HEK293T (cell line): Measurements from ENCODE around the gene IL17RE.

Source experiments
- CTCF ChIA-PET: fragments of 350-600 bp; formaldehyde crosslinking; extraction: SDS; loops from one replicate; lab custom pipeline; 2021; ENCODE audit warnings: antibody characterized with exemption, inconsistent platforms; lab: Yijun Ruan, JAX
- POLR2A ChIA-PET: fragments of 350-600 bp; formaldehyde crosslinking; extraction: SDS; loops from one replicate; lab custom pipeline; 2020; ENCODE audit warnings: antibody characterized with exemption, inconsistent platforms; lab: Yijun Ruan, JAX
- DNase-seq: peaks from one replicate; pipeline ENCODE4 v3.0.0; 2012; ENCODE audit warnings: mixed read lengths; ENCODE audit errors: extremely low spot score
- ARNT ChIP-seq: fragments of 450-650 bp; IDR thresholded peaks from 2 replicates; pipeline ENCODE4 v1.6.1; 2017; ENCODE audit warnings: mild to moderate bottlenecking
- BHLHE40 ChIP-seq: fragments of 450-650 bp; IDR thresholded peaks from 2 replicates; pipeline ENCODE4 v1.6.1; 2016; ENCODE audit warnings: mild to moderate bottlenecking, moderate library complexity, borderline replicate concordance
- CTBP1 ChIP-seq: fragments of 450-650 bp; IDR thresholded peaks from 2 replicates; pipeline ENCODE4 v1.6.1; 2016; ENCODE audit warnings: borderline replicate concordance
- ELF4 ChIP-seq: fragments of 450-650 bp; IDR thresholded peaks from 2 replicates; pipeline ENCODE4 v1.6.1; 2017; ENCODE audit warnings: antibody characterized with exemption
- FOXA1 ChIP-seq: fragments of 450-650 bp; IDR thresholded peaks from 2 replicates; pipeline ENCODE4 v1.6.1; 2016; ENCODE audit warnings: mild to moderate bottlenecking
- FOXK2 ChIP-seq: fragments of 450-650 bp; IDR thresholded peaks from 2 replicates; pipeline ENCODE4 v1.6.1; 2016; ENCODE audit warnings: mild to moderate bottlenecking
- FOXM1 ChIP-seq: fragments of 450-650 bp; IDR thresholded peaks from 2 replicates; pipeline ENCODE4 v1.6.1; 2017; ENCODE audit warnings: mild to moderate bottlenecking, borderline replicate concordance
- HDGF ChIP-seq: fragments of 450-650 bp; IDR thresholded peaks from 2 replicates; pipeline ENCODE4 v1.6.1; 2017; ENCODE audit warnings: antibody characterized with exemption, borderline replicate concordance
- L3MBTL2 ChIP-seq: fragments of 450-650 bp; conservative IDR thresholded peaks from 2 replicates; pipeline ENCODE4 v1.6.1; 2016; ENCODE audit warnings: mild to moderate bottlenecking
- LEF1 ChIP-seq: fragments of 450-650 bp; IDR thresholded peaks from 2 replicates; pipeline ENCODE4 v1.6.1; 2017; ENCODE audit warnings: mild to moderate bottlenecking, borderline replicate concordance
- NFRKB ChIP-seq: fragments of 450-650 bp; IDR thresholded peaks from 2 replicates; pipeline ENCODE4 v1.6.1; 2016; ENCODE audit warnings: mild to moderate bottlenecking, moderate library complexity
- PKNOX1 ChIP-seq: fragments of 450-650 bp; IDR thresholded peaks from 2 replicates; pipeline ENCODE4 v1.6.1; 2016
- SP1 ChIP-seq: fragments of 450-650 bp; IDR thresholded peaks from 2 replicates; pipeline ENCODE4 v1.6.1; 2017
- SUZ12 ChIP-seq: fragments of 450-650 bp; IDR thresholded peaks from 2 replicates; pipeline ENCODE4 v1.6.1; 2016; ENCODE audit warnings: mild to moderate bottlenecking
- TARDBP ChIP-seq: fragments of 450-650 bp; IDR thresholded peaks from 2 replicates; pipeline ENCODE4 v1.6.1; 2016
- ZNF384 ChIP-seq: fragments of 450-650 bp; IDR thresholded peaks from 2 replicates; pipeline ENCODE4 v1.6.1; 2016

IL17RE gene

GRCh38 chr3:9915254-9916141 is 12.8 kb downstream of the IL17RE start:
- TF ChIP-seq ARNT (0 out of 2 replicates have a peak, but pooled peaks have one; percentile 4), FOXK2 (no peak), L3MBTL2 (peak; percentile 43)
- POLR2A ChIA-PET: interaction anchor here (0.8 to 1.5 kb wide), 3 partner anchors 11 to 31 kb away, joined by 3 to 6 read pairs (median 3); partner anchors contain the start of gene CRELD1
- DNase-seq: peak; percentile 42
- CTCF ChIA-PET: no interaction called here

GRCh38 chr3:9916346-9916733 is 13.7 kb downstream of the IL17RE start:
- ChIA-PET CTCF (no interaction called here), POLR2A (interaction anchor here (0.8 to 1.5 kb wide), 3 partner anchors 12 to 30 kb away, joined by 3 to 6 read pairs (median 3); partner anchors contain the start of gene CRELD1)
- TF ChIP-seq PKNOX1: no peak
- no peak for TF ChIP-seq LEF1
- TF ChIP-seq HDGF: no peak
- no peak for TF ChIP-seq CTBP1
- TF ChIP-seq SUZ12: no peak
- TF ChIP-seq FOXA1: no peak
- no peak for TF ChIP-seq ZNF384
- TF ChIP-seq L3MBTL2: no peak
- no peak for TF ChIP-seq BHLHE40
- TF ChIP-seq FOXK2: no peak
- TF ChIP-seq NFRKB: no peak
- DNase-seq: no peak

GRCh38 chr3:9916734-9917680 is 14.4 kb downstream of the IL17RE start, which contains the start of gene IL17RC:
TSS of gene IL17RC (plus strand) at chr3:9917098. CDS start at chr3:9917316, 218 bp downstream.
- peak; percentile 80 for DNase-seq
- ChIA-PET CTCF (no interaction called here), POLR2A (interaction anchor here (1.2 to 1.5 kb wide), 2 partner anchors 13 to 16 kb away, joined by 3 to 6 read pairs; partner anchors contain the start of gene CRELD1)
- TF ChIP-seq ELF4 (no peak), FOXA1 (no peak), NFRKB (no peak), L3MBTL2 (no peak), ARNT (no peak), LEF1 (no peak), FOXM1 (no peak), SUZ12 (no peak)

- CTCF ChIA-PET: no interaction called here
- TF ChIP-seq ARNT: no peak
- TF ChIP-seq SP1: no peak
- TF ChIP-seq CTBP1: no peak
- TF ChIP-seq TARDBP: no peak
- no peak for TF ChIP-seq BHLHE40
- no peak for TF ChIP-seq ELF4
- no peak for TF ChIP-seq FOXK2
- TF ChIP-seq NFRKB: no peak
- TF ChIP-seq ZNF384: no peak
- TF ChIP-seq PKNOX1: no peak
- TF ChIP-seq SUZ12: no peak
- TF ChIP-seq FOXM1: no peak
- no peak for TF ChIP-seq LEF1
- POLR2A ChIA-PET: interaction anchor here (1.0 to 1.2 kb wide), 2 partner anchors 15 to 16 kb away, joined by 3 to 4 read pairs; partner anchors contain the start of gene CRELD1
- DNase-seq: no peak
These were observed 15.2 kb downstream of the IL17RE start for GRCh38 chr3:9917820-9918219.

- no peak for DNase-seq
- POLR2A ChIA-PET: interaction anchor here (1.0 to 1.2 kb wide), 2 partner anchors 14 to 15 kb away, joined by 3 to 4 read pairs; partner anchors contain the start of gene CRELD1
- TF ChIP-seq ARNT: no peak
- no peak for TF ChIP-seq FOXA1
- CTCF ChIA-PET: no interaction called here
These were observed 15.8 kb downstream of the IL17RE start for GRCh38 chr3:9918261-9919038.

GRCh38 chr3:9928158-9928557 is 25.5 kb downstream of the IL17RE start:
- ChIA-PET POLR2A (no interaction called here), CTCF (no interaction called here)
- no peak for DNase-seq
- TF ChIP-seq SUZ12 (no peak), BHLHE40 (no peak), FOXK2 (no peak), FOXA1 (no peak), ZNF384 (no peak), FOXM1 (no peak), ELF4 (no peak)
